ENCODE data around the gene TMEM158. TPM values are rescaled to one million over a fixed set of nuclear protein-coding genes. Genes with fewer than 3 reads are reported as not detected.

Gene TMEM158
- total and polyA plus RNA-seq, 2 donors (not counting 1 experiment from before 2014, with no cell fraction given), result 31.6 to 125 TPM

DNA sequence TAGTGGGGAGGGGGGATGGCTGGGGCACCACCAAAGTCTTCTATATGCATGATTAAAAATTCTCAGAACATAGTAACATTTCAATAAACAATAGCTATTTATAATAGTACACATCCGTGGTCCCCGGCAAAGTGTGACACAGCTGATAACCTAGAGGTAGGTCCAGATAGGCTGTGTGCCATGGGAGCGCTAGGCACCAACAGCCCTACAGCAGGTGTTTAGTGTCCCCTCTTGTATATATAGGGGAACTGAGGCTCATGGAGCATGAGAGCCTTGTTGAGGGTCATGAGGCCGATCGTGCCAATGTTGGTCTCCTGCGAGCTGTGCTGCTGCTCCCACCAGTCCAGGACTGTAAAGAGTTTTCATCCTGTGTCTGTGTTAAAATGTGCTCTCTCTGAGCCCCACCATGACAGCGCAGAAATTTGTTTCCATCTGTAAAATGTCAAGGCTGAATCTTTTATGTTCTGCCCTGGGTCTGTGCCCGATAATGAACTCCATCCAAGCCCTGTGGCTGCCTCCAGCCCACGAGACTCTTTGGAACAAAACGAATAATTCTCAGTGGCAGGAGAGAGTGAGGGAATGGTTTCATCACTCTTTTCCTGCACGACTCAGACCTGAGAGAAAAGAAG, 14.5 kb downstream of the TMEM158 start:
- no peaks in the 10 kb centered on the region for H3K79me2 ChIP-seq (ENCODE audit: control insufficient read depth, insufficient read depth, low read length)
- TF ChIP-seq, protein P1, sequence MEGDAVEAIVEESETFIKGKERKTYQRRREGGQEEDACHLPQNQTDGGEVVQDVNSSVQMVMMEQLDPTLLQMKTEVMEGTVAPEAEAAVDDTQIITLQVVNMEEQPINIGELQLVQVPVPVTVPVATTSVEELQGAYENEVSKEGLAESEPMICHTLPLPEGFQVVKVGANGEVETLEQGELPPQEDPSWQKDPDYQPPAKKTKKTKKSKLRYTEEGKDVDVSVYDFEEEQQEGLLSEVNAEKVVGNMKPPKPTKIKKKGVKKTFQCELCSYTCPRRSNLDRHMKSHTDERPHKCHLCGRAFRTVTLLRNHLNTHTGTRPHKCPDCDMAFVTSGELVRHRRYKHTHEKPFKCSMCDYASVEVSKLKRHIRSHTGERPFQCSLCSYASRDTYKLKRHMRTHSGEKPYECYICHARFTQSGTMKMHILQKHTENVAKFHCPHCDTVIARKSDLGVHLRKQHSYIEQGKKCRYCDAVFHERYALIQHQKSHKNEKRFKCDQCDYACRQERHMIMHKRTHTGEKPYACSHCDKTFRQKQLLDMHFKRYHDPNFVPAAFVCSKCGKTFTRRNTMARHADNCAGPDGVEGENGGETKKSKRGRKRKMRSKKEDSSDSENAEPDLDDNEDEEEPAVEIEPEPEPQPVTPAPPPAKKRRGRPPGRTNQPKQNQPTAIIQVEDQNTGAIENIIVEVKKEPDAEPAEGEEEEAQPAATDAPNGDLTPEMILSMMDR (conservative IDR thresholded peaks at IDR 0.05 in 1 of 2, IDR thresholded peaks at IDR 0.05 in 1 of 2; ENCODE audit: low read depth in 1 of 2, low read length in 2 of 2), result no peak
- TF ChIP-seq EZH2 (IDR thresholded peaks at IDR 0.05; ENCODE audit: low read length, missing control alignments), result no peak
- no peak overlapping the region for H3K27ac ChIP-seq (ENCODE audit: insufficient read depth, low read length)
- H2AFZ ChIP-seq (ENCODE audit: low read length), result peak overlapping the region; percentile 36
- H3K4me3 ChIP-seq (replicated peaks in 1 of 4; ENCODE audit: control extremely low read depth in 1 of 4, insufficient read depth in 1 of 4, low read depth in 3 of 4, low read length in 4 of 4), result no peak overlapping the region
- no peak overlapping the region for H3K9ac ChIP-seq (ENCODE audit: insufficient read depth, low read length)
- H3K36me3 ChIP-seq (ENCODE audit: control insufficient read depth, insufficient read depth, low read length), result no peaks in the 10 kb centered on the region
- no peak overlapping the region for H3K4me2 ChIP-seq (ENCODE audit: extremely low read depth, insufficient read depth, low read length)
- H3K27me3 ChIP-seq (ENCODE audit: control insufficient read depth, insufficient read depth, low read length), result no peaks in the 10 kb centered on the region
- no peaks in the 10 kb centered on the region for H3K9me3 ChIP-seq (ENCODE audit: control insufficient read depth, insufficient read depth, low read depth, low read length)
- H3K4me1 ChIP-seq (ENCODE audit: control insufficient read depth, extremely low read depth, insufficient read depth, low read length), result peaks cover 6% of the 10 kb centered on the region
- no peak for DNase-seq (ENCODE audit: low read depth in 2 of 2)
- no peaks in the 10 kb centered on the region for H4K20me1 ChIP-seq (ENCODE audit: control insufficient read depth, extremely low read depth, insufficient read depth, low read length)

DNA sequence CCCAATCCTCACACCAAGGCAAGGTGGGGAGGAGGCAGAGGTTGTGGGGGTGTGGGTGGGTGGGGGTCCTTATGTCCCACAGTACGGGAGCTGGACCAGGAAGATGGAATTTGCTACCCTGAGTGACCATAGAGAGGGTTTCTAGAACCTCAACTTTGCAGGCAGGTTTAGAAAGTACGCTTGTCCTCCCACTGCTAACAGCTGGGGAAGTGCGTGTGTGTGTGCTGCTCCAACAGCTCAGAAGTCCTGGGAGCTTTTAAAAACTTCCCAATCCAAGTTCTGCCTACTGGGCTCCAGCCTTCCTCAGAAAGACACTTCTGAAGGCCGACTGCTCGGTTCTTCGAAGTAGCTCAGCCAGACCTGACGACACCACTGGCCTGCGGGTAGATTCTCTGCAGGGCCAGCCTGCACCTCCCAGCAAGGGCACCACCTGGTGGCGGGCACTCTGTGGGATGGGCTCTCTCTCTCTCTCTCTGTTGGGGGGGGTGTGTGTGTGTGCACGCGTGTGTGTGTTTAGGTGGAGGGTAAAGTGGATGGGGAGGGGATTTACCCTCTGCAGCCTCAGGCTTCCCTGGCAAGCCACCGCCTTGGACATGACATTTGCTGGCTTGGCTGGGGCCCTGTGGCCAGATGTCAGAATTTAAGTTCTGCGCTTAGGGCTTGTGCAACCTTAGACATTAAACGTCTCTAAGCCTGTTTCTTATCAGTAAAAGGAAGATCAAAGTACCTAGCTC, 15.6 kb downstream of the TMEM158 start:
- Histone ChIP-seq H2AFZ (ENCODE audit: low read length) (no peak overlapping the region), H3K27me3 (ENCODE audit: control insufficient read depth, insufficient read depth, low read length) (no peaks in the 10 kb centered on the region), H3K4me2 (ENCODE audit: extremely low read depth, insufficient read depth, low read length) (no peak overlapping the region), H3K27ac (ENCODE audit: insufficient read depth, low read length) (no peak overlapping the region), H3K79me2 (ENCODE audit: control insufficient read depth, insufficient read depth, low read length) (no peaks in the 10 kb centered on the region), H3K4me1 (ENCODE audit: control insufficient read depth, extremely low read depth, insufficient read depth, low read length) (peaks cover 6% of the 10 kb centered on the region), H3K4me3 (replicated peaks in 1 of 4; ENCODE audit: control extremely low read depth in 1 of 4, insufficient read depth in 1 of 4, low read depth in 3 of 4, low read length in 4 of 4) (no peak overlapping the region), H3K9ac (ENCODE audit: insufficient read depth, low read length) (no peak overlapping the region), H4K20me1 (ENCODE audit: control insufficient read depth, extremely low read depth, insufficient read depth, low read length) (no peaks in the 10 kb centered on the region), H3K36me3 (ENCODE audit: control insufficient read depth, insufficient read depth, low read length) (no peaks in the 10 kb centered on the region), H3K9me3 (ENCODE audit: control insufficient read depth, insufficient read depth, low read depth, low read length) (no peaks in the 10 kb centered on the region)
- DNase-seq (ENCODE audit: low read depth in 2 of 2), result peak; percentile 80 to 84
- no peak for TF ChIP-seq EZH2 (IDR thresholded peaks at IDR 0.05; ENCODE audit: low read length, missing control alignments)
- TF ChIP-seq, protein P1 (conservative IDR thresholded peaks at IDR 0.05 in 1 of 2, IDR thresholded peaks at IDR 0.05 in 1 of 2; ENCODE audit: low read depth in 1 of 2, low read length in 2 of 2), result peak; percentile 91 to 95

DNA sequence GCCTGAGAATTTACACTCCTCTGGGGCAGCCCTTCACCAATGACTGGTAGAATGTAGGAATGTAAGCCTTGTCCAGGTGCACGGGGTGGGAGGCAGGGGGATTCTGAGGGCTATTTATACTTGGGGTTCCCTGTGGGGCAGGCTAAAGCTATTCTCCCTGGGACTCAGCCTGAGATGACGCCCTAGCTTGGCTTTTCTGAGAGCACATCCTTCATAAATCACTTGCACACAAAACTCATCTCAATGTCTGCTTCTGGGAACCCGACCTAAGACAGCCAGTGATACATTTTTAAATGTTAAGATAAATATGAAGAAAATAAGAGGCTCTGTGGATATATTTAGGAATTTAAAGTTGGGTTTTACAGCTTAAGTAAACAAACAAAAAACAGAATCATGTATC, 16.6 kb downstream of the TMEM158 start:
- DNase-seq (ENCODE audit: low read depth in 2 of 2), result no peak
- Histone ChIP-seq H3K4me1 (ENCODE audit: control insufficient read depth, extremely low read depth, insufficient read depth, low read length) (peaks cover 9% of the 10 kb centered on the region), H2AFZ (ENCODE audit: low read length) (no peak overlapping the region), H3K27me3 (ENCODE audit: control insufficient read depth, insufficient read depth, low read length) (no peaks in the 10 kb centered on the region), H3K4me3 (replicated peaks in 1 of 4; ENCODE audit: control extremely low read depth in 1 of 4, insufficient read depth in 1 of 4, low read depth in 3 of 4, low read length in 4 of 4) (no peak overlapping the region), H3K27ac (ENCODE audit: insufficient read depth, low read length) (no peak overlapping the region), H3K36me3 (ENCODE audit: control insufficient read depth, insufficient read depth, low read length) (no peaks in the 10 kb centered on the region), H3K9me3 (ENCODE audit: control insufficient read depth, insufficient read depth, low read depth, low read length) (no peaks in the 10 kb centered on the region), H3K4me2 (ENCODE audit: extremely low read depth, insufficient read depth, low read length) (no peak overlapping the region), H3K9ac (ENCODE audit: insufficient read depth, low read length) (no peak overlapping the region), H3K79me2 (ENCODE audit: control insufficient read depth, insufficient read depth, low read length) (no peaks in the 10 kb centered on the region), H4K20me1 (ENCODE audit: control insufficient read depth, extremely low read depth, insufficient read depth, low read length) (no peaks in the 10 kb centered on the region)
- TF ChIP-seq, protein P1 (conservative IDR thresholded peaks at IDR 0.05 in 1 of 2, IDR thresholded peaks at IDR 0.05 in 1 of 2; ENCODE audit: low read depth in 1 of 2, low read length in 2 of 2), result no peak
- TF ChIP-seq EZH2 (IDR thresholded peaks at IDR 0.05; ENCODE audit: low read length, missing control alignments), result no peak
